Stimulated activated naive B cell treated with anti-CD40 and anti-IgM and Interleukin-4, amounts not matched to agents 10 μg/mL and 1 μg/mL and 100 μg/mL, for 72 hours (primary cell): ENCODE measurements around the gene SPHK1.

Experiments used
- ATAC-seq, 2 donors: fragments of 150-1000 bp; cut with Tn5 transposase; replicated peaks; 2 replicates each; pipeline ENCODE4 v1.10.0; 2021; ENCODE audit warnings: moderate library complexity in 1 of 2
- DNase-seq: peaks from one replicate; pipeline ENCODE4 v3.0.0; 2021
- H3K27ac Mint-ChIP-seq: one replicate; pipeline ENCODE4 v1.8.0; 2022; ENCODE audit warnings: mild to moderate bottlenecking, mixed read lengths
- H3K27me3 Mint-ChIP-seq, 2 donors: one replicate each; pipeline ENCODE4 v1.8.0; 2022; ENCODE audit warnings: mixed read lengths in 2 of 2
- H3K36me3 Mint-ChIP-seq, 2 donors: one replicate each; pipeline ENCODE4 v1.8.0; 2022; ENCODE audit warnings: mixed read lengths in 2 of 2, mild to moderate bottlenecking in 1 of 2
- H3K4me1 Mint-ChIP-seq, 2 donors: one replicate each; pipeline ENCODE4 v1.8.0; 2022; ENCODE audit warnings: mixed read lengths in 2 of 2, mild to moderate bottlenecking in 1 of 2
- H3K4me3 Mint-ChIP-seq, 2 donors: one replicate each; pipeline ENCODE4 v1.8.0; 2022; ENCODE audit warnings: mild to moderate bottlenecking in 2 of 2, mixed read lengths in 2 of 2, moderate library complexity in 1 of 2
- H3K9me3 Mint-ChIP-seq, 2 donors: one replicate each; pipeline ENCODE4 v1.8.0; 2022; ENCODE audit warnings: mixed read lengths in 2 of 2, mild to moderate bottlenecking in 1 of 2

Gene SPHK1

DNA sequence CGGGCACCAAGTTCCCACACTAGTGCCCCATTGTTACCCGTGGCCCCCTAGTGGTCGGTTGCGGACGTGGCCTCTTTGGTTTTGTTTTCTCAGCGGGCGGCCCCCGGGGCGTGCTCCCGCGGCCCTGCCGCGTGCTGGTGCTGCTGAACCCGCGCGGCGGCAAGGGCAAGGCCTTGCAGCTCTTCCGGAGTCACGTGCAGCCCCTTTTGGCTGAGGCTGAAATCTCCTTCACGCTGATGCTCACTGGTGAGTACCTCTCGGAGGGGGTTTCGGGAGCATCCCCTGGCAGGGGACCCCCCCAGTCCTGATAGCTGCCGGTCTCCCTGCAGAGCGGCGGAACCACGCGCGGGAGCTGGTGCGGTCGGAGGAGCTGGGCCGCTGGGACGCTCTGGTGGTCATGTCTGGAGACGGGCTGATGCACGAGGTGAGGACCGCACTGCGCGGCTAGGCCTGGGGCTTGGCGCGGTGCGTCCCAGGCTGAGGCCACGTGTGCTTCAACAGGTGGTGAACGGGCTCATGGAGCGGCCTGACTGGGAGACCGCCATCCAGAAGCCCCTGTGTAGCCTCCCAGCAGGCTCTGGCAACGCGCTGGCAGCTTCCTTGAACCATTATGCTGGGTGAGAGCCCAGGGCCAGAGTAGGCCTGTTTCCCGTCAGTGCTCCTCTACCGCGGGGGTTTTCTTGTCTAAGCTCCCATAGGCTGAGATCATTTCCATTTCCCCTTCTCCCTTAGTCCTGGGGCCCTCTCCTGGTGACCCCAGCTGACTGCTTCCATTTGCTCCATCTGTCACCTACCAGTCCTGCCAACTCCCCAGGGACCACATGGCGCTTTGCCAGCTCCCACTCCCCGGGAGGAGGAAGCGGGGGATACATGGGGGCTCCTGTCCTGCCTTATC, 1.7 kb downstream of the SPHK1 start:
- peak overlapping the region; percentile 80 for H3K27ac Mint-ChIP-seq
- peak overlapping the region; percentile 75 to 92 for H3K4me3 Mint-ChIP-seq
- H3K4me1 Mint-ChIP-seq = peaks cover 14 to 42% of the 10 kb centered on the region in 2 donors
- no peaks in the 10 kb centered on the region for H3K9me3 Mint-ChIP-seq
- peaks cover 9 to 28% of the 10 kb centered on the region in 2 donors for H3K36me3 Mint-ChIP-seq
- DNase-seq (peak; percentile 75), ATAC-seq (peak; percentile 40 to 43)
- H3K27me3 Mint-ChIP-seq = peaks cover 4 to 7% of the 10 kb centered on the region in 2 donors

DNA sequence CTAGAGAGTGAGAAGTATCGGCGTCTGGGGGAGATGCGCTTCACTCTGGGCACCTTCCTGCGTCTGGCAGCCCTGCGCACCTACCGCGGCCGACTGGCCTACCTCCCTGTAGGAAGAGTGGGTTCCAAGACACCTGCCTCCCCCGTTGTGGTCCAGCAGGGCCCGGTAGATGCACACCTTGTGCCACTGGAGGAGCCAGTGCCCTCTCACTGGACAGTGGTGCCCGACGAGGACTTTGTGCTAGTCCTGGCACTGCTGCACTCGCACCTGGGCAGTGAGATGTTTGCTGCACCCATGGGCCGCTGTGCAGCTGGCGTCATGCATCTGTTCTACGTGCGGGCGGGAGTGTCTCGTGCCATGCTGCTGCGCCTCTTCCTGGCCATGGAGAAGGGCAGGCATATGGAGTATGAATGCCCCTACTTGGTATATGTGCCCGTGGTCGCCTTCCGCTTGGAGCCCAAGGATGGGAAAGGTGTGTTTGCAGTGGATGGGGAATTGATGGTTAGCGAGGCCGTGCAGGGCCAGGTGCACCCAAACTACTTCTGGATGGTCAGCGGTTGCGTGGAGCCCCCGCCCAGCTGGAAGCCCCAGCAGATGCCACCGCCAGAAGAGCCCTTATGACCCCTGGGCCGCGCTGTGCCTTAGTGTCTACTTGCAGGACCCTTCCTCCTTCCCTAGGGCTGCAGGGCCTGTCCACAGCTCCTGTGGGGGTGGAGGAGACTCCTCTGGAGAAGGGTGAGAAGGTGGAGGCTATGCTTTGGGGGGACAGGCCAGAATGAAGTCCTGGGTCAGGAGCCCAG, 2.8 kb downstream of the SPHK1 start:
- Mint-ChIP-seq H3K4me3 (no peak overlapping the region), H3K27ac (no peak overlapping the region)

DNA sequence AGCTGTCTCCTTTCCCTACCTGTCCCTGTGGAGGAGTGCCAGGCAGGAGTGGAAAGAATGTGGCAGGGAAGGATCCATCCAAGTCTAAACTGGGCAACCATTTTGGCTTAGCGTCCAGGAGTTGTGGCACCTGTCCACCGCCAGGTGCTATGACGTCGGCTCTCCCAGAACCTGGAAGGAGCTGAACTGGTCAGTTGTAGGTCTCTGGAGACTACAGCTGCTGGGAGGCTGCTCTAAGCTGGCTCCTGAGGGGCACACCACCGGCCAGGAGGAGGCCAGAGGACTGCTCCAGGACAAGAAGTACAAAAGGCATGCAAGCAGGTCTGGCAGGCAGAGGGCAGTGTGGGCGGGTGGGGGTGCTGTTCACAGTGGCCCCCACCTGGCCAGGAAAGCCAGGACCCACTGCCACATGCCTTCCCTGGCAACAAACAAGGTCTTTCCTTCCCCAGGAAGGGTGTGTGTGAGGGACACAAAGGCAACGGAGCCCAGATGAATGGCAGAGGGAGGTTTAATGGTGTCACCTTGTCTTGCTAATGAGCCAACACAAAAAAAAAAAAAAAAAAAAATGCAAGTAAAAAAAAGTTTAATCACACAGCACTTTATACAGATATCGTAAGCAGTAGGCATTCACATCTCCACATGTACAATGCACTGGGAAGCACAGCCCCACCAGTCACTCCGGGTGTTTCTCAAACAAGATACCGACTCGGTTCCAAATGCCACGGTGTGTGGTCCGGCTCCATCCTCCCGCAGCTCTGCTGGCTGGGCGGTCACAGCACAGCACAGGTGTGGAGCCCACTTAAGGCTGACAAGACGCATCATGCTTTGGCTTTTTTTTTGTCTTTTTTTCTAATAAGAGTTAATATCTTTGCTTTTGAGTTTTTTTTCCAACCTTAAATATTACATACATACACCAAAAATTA, 4.8 kb downstream of the SPHK1 start:
- no peaks in the 10 kb centered on the region for H3K9me3 Mint-ChIP-seq
- no peak overlapping the region for H3K4me3 Mint-ChIP-seq
- H3K27ac Mint-ChIP-seq = no peak overlapping the region
- H3K4me1 Mint-ChIP-seq = peaks cover 10 to 29% of the 10 kb centered on the region in 2 donors
- DNase-seq (no peak), ATAC-seq (no peak)
- peaks cover 16 to 43% of the 10 kb centered on the region in 2 donors for H3K36me3 Mint-ChIP-seq
- no peaks in the 10 kb centered on the region for H3K27me3 Mint-ChIP-seq

More for the DNA sequence above, 2.8 kb downstream of the SPHK1 start:
- no peak for ATAC-seq
- Mint-ChIP-seq H3K9me3 (no peaks in the 10 kb centered on the region), H3K4me1 (peaks cover 14 to 41% of the 10 kb centered on the region in 2 donors), H3K36me3 (peaks cover 9 to 35% of the 10 kb centered on the region in 2 donors), H3K27me3 (peaks cover 0 to under 1% of the 10 kb centered on the region in 2 donors)
- no peak for DNase-seq

DNA sequence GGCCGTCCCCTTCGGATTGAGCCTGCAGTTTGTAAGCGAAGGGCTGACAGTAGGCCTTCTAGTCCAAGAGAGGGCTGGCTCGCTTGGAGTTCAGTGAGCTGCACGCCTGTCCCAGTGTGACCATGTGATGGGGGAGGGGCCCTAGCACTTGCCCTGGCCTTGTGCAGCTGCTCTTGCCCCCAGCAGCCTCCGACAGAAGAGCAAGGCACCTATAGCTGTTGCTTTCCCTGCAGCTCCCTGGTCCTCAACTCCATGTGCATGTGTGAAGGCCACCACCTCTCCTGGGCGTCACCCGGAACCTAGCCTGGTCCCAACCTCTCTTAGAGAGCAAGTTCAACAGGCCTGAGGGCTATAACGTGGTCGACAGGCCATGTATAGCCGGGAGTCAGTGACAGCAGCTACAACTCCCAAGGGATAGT, 5.6 kb downstream of the SPHK1 start:
- ATAC-seq (no peak), DNase-seq (no peak)
- Mint-ChIP-seq H3K27me3 (no peaks in the 10 kb centered on the region), H3K4me1 (peaks cover 10 to 29% of the 10 kb centered on the region in 2 donors), H3K4me3 (no peak overlapping the region), H3K27ac (no peak overlapping the region), H3K9me3 (no peaks in the 10 kb centered on the region), H3K36me3 (peaks cover 17 to 43% of the 10 kb centered on the region in 2 donors)

DNA sequence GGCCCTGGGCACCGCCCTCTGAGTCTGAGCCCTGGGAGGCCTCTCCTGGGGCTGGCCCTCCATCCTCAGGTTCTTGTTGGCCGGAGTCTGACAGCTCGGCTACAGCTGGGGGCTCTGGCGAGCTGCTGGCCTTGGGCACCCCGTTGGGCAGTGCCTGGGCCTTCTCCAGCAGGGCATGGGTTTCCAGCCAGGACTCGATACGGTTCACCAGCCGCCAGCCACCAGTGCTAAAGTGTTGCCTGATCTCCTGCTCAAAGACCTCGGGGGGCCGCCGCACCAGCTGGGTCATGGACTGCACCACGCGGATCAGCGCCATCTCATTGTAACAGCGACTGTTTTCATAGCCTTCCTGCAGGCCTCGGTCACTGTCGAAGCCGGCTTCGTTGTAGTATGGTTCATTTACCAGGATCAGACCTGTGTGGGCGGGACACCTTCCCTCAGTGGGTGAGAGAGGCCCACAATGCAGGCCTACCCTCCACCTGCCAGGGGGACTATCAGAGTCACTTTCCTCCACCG, 6.8 kb downstream of the SPHK1 start:
- DNase-seq = no peak
- Mint-ChIP-seq H3K9me3 (no peaks in the 10 kb centered on the region), H3K4me3 (no peak overlapping the region), H3K4me1 (peaks cover 8 to 18% of the 10 kb centered on the region in 2 donors), H3K27ac (no peak overlapping the region), H3K36me3 (peaks cover 19 to 49% of the 10 kb centered on the region in 2 donors), H3K27me3 (no peaks in the 10 kb centered on the region)
- ATAC-seq = no peak

DNA sequence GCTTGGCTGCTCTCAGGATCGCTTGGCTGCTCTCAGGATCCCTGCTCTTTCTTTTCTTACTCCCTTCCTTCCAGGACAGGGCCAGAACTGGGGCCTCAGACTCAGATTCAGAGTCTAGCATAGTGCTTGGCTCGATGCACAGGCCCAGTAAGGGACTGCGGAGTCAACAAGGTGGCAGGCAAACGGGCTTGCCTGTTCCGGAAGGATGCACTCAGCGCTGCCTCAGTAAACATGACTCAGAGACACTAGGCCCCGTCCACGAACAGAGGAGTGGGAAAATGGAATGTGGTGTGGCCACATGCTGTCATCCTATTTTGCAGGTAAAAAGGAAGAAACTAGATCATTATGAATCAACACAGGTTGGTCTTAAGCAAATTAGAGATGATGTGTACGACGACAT, 9.8 kb downstream of the SPHK1 start:
- ATAC-seq (no peak), DNase-seq (no peak)
- H3K4me3 Mint-ChIP-seq = no peak overlapping the region
- H3K9me3 Mint-ChIP-seq = no peaks in the 10 kb centered on the region
- no peaks in the 10 kb centered on the region for H3K27me3 Mint-ChIP-seq
- peaks cover 2 to 13% of the 10 kb centered on the region in 2 donors for H3K4me1 Mint-ChIP-seq
- H3K27ac Mint-ChIP-seq = no peak overlapping the region
- peaks cover 27 to 57% of the 10 kb centered on the region in 2 donors for H3K36me3 Mint-ChIP-seq

DNA sequence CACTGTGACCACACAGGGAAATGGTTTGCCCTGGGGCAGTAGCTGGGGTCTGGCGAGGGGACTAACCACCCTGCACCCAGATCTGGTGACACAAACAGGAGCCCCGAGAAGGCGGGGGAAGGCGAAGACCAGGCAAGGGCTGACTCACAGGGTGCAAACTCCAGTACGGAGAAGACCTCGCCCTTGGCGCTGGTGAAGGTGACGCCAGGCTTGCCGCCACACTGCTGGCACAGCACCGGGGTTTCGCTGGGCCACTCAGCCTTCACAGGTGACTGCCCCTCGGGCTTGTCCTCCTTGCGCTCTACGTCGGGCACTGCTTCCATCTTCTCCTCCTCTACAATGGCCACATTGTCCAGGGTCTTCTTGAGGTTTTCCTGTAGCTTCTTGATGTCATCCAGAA, 11.6 kb downstream of the SPHK1 start:
- ATAC-seq = no peak
- H3K36me3 Mint-ChIP-seq = peaks cover 36 to 59% of the 10 kb centered on the region in 2 donors
- no peak overlapping the region for H3K4me3 Mint-ChIP-seq
- H3K9me3 Mint-ChIP-seq = no peaks in the 10 kb centered on the region
- no peak for DNase-seq
- H3K27me3 Mint-ChIP-seq = no peaks in the 10 kb centered on the region
- H3K27ac Mint-ChIP-seq = no peak overlapping the region
- H3K4me1 Mint-ChIP-seq = peaks cover 4 to 7% of the 10 kb centered on the region in 2 donors

DNA sequence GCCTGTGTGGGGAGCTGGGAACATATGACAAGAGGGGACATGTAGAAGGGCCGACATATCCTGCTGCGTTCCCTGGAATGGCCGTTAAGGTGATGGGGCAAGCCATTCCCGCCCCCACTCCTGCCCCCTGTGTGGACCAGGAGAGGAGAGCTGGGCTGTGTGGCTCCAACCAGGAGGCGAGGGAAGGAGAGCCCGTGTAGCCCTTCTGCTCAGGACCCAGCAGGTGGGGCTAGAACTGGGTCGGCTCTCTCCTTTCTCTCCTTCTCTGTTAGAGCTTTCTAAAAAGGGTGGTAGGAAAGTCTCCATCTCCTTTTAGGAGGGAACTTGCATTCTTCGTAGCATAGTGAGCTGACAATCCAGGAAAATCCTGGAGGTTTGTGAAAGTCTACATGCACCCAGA, 12.8 kb downstream of the SPHK1 start:
- no peak for ATAC-seq
- Mint-ChIP-seq H3K27me3 (no peaks in the 10 kb centered on the region), H3K4me1 (peaks cover 4 to 7% of the 10 kb centered on the region in 2 donors), H3K36me3 (peaks cover 44 to 60% of the 10 kb centered on the region in 2 donors), H3K9me3 (no peaks in the 10 kb centered on the region), H3K27ac (no peak overlapping the region), H3K4me3 (no peak overlapping the region)
- no peak for DNase-seq

DNA sequence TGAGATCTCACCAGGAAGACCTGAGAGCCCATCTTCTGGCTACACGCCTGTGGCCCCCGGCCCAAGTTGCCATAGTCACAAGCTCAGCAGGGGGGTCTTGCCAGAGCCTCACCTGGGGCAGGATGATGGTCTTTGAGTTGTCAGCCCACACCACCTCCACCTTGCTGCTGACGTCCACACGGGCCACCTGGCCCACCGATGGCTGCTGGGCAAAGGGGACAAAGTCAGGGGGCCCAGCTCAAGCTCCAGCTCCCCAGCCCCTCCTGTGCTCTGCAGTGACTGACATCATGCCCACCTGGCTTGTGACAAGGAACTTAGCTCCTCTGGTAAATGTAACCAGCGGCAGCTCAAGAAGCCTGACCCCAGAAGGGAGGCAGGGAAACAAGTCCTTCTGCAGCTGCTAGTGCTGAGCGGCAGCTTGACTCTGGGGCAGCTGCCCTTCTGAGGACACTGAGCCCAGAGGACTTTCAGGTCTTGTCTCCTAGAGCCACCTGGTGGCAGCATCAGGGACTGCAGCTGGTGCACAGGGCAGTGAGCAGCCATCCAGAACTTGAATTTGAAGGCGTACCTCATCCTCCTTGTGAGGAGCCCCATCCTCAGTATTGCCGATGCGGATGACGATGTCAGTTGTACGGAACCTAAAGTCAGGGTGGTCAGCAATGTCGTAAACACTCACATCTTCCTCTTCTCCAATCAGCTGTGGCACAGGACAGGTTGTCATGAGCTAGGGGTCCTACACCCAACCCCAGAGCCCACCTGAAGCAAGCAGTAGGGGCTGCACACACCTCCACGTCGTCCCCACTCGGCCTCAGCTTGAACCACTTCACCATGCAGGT, 13.5 kb downstream of the SPHK1 start:
- Mint-ChIP-seq H3K36me3 (peaks cover 51 to 67% of the 10 kb centered on the region in 2 donors), H3K27ac (peak overlapping the region; percentile 5), H3K9me3 (no peaks in the 10 kb centered on the region), H3K4me1 (peaks cover 4 to 7% of the 10 kb centered on the region in 2 donors), H3K27me3 (no peaks in the 10 kb centered on the region), H3K4me3 (no peak overlapping the region)
- peak; percentile 62 for DNase-seq
- ATAC-seq = peak; percentile 89 to 95

DNA sequence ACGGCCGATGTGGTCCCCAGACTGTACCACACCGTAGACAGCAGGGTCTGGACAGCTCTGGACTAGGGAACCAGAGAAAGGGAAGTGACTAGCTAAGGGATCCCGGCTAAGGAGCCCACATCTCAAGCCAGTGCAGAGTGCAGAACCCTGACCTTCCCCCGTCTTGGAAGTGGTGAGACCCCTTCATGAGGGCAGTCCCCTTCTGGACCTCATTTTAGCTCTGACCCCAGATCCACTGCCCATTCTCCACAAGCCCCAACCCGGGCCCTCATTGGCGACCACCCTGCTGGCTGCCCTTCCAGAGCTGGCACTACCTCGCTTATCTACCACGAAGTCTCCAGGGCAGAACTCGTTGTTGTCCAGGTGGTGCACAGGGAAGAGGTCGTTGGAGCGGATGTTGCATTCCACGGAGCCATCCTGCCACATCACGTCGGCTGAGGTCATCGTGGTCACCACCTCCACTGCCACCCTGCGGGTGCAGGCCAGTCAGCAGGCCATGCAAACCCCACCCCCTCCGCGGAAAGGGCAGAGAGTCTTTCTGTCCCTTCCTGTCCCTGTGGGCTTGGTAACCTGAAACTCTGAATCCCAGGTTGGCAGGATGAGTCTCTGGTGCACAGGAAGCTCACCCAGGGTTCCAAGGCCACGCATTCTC, 14.2 kb downstream of the SPHK1 start:
- H3K4me1 Mint-ChIP-seq = peaks cover 4 to 7% of the 10 kb centered on the region in 2 donors
- no peaks in the 10 kb centered on the region for H3K9me3 Mint-ChIP-seq
- no peak for DNase-seq
- no peaks in the 10 kb centered on the region for H3K27me3 Mint-ChIP-seq
- ATAC-seq = peak; percentile 18 to 31
- H3K36me3 Mint-ChIP-seq = peaks cover 49 to 69% of the 10 kb centered on the region in 2 donors
- H3K4me3 Mint-ChIP-seq = no peak overlapping the region
- H3K27ac Mint-ChIP-seq = no peak overlapping the region

DNA sequence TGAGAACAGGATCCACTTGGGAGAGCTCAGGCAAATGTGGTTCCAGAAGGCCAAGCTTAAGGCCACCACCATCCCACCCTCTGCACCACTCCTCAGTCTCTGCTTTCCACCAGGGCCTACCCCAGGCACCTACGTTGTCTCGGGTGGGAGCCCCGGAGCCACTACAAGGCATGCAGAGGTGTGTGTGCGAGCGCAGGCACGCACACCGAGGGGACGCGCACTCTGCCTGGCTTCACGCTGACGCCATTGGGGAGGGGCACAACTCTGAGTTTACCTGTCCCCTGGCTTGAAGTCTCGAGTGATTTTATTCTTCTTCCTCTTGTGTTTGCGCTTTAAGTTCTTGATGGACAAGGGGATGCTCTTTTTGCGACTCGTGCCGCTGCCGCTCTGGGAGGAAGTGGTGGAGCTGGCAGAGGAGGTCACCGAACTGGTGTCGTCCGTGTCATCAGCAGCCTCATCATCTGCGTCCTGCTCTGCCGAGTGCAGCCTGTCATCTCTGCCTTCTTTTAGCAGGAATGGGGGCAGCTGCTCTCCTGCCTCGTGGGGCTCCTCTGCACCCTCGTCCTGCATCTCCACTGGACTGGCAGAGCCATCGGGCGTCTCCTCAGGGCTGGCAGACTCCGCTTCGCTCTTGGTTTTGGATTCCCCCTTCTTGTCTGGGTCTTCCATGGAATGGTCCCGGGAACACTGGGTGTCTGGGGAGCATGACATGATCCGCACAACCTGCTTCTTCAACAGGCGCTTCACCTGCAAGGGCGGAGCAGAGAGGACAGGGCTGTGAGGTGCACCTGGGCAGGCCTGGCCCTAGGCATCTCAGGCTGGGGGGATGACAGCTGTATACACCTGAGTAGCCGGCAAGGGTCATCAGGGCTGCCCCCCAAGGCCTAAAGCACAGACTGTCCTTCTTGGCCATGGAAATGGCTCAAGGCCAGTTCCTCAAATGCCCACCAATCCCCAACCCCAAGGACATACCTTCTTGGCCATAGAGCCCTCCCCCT, 15.1 kb downstream of the SPHK1 start:
- no peaks in the 10 kb centered on the region for H3K9me3 Mint-ChIP-seq
- no peak overlapping the region for H3K4me3 Mint-ChIP-seq
- no peak overlapping the region for H3K27ac Mint-ChIP-seq

More for the DNA sequence above, 15.1 kb downstream of the SPHK1 start:
- Mint-ChIP-seq H3K27me3 (no peaks in the 10 kb centered on the region), H3K4me1 (peaks cover 4 to 10% of the 10 kb centered on the region in 2 donors), H3K36me3 (peaks cover 49 to 72% of the 10 kb centered on the region in 2 donors)
- no peak for ATAC-seq
- no peak for DNase-seq
